GM10847 (cell line): ENCODE results near the gene ATPAF2.

Experiments
- POLR2A ChIP-seq: IDR thresholded peaks from 2 replicates; pipeline ENCODE4 v1.6.1; 2011; ENCODE audit not compliant: insufficient read length; ENCODE audit errors: extremely low read depth

ATPAF2 gene

DNA sequence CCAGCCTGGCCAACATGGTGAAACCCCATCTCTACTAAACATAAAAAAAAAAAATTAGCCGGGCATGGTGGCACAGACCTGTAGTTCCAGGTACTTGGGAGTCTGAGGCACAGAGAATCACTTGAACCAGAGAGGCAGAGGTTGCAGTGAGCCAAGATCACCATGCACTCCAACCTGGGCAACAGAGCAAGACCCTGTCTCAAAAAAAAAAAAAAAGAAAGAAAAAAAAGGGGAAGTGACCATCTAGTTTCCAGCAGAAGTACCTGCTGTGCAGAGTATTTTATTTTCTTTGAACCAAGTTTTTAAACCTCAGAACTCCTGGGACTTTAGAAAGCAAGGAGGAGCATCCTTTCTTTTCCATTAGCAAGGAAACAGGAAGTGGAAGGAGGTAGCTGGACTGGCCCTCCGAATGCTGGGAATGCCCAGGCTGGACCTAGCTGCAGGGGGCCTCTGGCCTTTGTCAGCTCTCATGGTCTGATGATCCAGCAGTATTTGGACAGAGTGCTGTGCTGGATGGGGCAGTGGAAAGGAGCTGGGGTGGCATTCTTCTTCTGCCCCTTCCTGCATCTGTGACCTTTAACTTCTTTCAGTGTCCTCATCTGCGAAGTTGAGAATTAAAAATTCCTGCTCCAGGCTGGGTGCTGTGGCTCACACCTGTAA is 6.9 kb upstream of the ATPAF2 start:
- no peak for TF ChIP-seq POLR2A

DNA sequence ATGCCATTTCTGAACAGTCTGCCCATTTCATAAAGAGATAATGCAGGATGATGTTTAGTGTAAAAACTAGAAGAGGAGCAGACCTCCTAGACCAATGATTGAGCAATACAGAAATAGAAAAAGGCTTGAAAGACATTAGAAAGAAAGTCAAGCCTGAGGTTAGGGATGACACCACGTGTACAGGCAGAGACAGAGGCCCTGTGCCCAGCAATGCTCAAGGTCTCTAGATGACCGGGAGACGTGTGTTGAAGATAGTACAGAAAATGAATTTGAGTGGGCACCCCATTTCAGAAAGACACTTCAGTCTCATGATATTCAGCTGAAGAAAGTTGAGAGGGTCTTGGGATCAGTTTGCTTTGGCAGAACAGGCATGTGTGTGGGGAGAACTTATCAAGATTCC is 5.6 kb upstream of the ATPAF2 start:
- no peak for TF ChIP-seq POLR2A

DNA sequence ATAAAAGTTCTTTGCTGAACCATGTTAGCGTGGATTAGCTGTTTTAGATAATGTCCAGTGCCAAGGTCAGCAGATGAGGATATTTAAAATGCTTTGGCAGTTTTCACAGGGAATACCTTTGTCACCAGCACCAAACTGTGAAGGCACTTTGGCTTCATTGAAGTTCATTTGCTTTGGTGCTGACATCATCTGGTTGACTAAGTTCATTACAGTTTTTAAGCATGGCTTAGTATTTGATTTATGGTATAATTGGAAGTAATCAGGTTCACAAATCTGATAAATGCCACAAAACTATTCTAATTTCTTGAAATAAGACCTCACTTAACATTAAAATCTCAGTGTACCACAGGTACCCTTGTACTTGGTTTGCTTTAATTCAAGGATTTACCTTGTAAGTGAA is 4.5 kb upstream of the ATPAF2 start:
- no peak for TF ChIP-seq POLR2A

DNA sequence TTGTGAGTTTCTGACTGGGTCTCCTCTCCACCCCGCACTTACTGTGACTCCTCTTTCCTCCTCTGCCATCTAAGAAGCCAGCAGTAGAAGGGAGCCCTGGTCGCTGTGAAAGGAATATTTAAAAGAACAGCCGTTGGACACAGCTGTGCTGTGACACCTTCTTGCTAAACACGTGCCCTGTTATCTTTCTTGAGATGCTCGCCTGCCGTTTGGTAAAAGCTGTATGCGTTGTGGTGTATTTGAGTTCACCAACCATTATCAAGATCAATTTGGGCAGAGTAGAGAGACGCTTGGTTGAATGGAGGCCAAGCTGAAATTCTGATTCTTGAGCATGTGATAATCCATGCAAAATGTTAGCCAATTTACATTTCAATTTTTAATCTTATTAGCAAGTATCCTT is 4.0 kb upstream of the ATPAF2 start:
- TF ChIP-seq POLR2A, result no peak

DNA sequence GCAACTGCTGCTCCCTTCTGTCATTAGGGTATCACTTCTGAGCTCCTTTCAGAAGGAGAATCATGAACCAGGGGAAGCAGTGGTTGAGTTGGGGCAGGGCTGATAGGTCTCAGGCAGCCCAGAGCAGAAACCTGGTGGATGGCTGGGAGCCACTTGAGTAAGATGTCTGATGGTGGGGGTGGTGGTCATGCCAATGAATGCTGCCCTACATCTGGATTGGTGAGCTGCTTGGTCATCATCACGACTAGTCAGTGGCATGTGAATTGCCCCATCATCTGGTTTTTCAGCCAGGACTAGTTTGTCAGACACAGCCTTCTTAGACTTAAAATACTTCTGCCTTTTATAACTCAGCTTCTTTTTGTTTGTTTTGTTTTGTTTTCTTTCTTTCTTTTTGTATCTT is 2.8 kb upstream of the ATPAF2 start:
- no peak for TF ChIP-seq POLR2A

DNA sequence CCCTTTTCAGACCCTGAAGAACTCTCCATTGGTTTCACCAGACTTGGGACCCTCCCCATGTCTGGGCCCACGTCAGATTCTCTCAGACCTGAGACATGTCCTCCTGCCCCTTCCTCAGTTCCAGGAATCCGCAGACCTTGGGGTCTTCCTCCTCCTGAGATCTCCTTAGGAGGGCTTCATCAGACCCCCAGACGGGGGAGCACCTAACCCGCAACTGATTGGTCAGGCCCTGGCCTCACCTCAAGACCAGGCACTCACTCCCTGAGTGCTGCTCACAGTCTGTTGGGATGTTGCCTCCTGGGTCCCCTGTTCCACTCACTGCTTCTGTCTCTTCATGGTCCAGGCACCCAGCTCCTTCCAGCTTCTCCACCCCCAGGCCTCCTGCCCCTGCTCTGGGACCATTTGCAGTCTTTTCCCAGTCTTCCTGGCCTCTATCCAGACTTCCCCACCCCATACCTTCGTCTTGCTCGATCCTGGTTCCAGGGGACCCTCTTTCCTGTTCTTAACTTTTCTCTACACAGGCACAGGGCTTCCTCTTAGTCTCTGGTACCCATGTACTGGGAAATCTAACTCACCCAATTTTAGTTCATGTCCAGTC is 1.4 kb upstream of the ATPAF2 start:
- TF ChIP-seq POLR2A, result no peak

DNA sequence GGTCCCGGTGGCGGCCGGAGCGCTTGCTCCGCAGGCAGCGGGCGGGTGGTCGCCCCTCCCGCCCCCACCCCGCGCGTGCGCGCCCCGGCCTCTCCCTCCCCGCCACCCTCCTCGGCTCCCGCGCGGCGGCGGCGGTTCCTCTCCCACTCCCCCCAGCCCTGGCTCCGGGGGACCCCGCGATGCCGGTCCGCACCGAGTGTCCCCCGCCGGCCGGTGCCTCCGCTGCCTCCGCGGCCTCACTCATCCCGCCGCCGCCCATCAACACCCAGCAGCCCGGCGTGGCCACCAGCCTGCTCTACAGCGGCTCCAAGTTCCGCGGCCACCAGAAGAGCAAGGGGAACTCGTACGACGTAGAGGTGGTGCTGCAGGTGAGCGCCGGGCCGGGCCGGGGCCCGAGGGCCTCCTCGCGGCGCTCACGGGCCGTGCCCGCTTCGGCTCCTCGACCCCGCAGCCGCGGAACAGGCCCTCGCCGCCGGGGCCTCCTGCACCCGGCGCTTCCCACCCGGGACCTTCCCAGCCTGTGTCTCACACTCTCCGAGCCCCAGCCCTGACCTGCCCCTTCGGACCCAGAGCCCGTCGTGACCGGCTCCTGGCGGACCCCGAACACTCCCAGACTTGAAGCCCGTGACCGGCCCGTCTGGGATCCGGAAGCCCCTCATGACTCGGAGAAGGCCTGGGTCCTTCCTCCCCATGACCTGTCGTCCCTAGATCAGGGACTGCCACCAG is 730 bp upstream of the ATPAF2 start:
- TF ChIP-seq POLR2A, result no peak

DNA sequence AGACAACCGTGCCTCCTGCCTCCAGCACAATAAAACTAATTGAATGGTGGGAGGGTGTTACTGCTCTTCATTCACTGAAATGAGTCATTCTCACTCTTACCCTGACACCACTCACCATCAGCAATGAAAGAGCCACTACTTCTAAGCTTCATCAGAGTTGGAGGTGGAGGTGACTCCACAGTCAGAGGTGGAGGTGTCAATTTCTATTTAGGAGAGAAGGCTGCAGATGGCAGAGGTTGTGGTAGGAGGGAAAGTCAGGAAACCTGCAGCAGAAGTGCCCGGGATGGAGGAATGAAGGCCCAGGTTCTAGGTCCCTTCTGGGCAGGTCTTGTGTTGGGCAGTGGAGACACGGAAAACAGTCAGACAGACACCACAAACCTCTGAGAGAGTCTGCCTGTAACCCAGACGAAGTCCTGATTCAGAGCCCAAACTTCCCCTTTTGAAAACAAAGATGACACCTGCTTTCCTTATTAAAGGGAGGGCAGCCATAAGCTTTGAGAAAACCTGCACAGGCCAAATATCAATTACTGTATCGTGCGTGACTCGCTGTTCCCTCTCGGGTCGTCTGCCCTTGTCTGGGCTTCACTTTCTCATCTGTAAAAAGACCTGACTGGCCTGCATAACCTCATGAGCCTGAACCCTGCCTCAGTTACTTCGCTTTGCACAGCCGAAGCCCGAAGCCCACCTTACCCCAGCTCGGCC is 668 bp downstream of the ATPAF2 start:
- TF ChIP-seq POLR2A, result no peak

DNA sequence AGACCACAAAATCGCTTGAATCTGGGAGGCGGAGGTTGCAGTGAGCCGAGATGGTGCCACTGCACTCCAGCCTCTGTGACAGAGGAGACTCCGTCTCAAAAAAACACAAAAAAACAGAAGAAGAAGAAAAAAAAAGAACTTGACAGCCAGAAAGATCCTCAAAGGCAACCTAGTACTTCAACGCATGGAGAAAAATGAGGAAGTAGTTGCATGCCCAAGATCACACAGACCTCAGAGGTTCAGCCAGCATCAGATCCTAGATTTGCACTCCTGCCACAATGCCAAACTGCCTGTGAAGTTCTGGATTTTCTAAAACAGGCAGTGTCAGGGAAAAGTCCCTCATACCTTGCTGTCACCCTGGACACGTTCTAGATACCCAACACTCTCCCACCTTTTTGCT is 1.5 kb downstream of the ATPAF2 start:
- no peak for TF ChIP-seq POLR2A

DNA sequence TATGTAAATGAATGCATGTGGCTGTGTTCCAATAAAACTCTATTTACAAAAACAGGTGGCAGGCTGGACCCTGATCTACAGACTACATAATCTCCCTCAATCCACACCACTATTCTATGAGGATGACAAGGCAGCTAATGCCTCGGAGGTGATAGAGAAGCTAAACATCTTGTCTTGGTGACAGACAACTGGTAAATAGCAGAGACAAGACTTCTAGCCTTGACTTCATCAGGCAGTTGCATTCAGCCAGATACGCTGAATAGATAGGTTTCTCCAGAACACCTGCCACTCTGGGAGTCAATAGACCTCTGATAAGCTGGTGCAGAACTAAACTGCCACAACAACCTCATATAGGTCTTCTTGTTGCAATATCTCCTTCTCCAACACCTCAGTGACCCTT is 3.3 kb downstream of the ATPAF2 start:
- no peak for TF ChIP-seq POLR2A

DNA sequence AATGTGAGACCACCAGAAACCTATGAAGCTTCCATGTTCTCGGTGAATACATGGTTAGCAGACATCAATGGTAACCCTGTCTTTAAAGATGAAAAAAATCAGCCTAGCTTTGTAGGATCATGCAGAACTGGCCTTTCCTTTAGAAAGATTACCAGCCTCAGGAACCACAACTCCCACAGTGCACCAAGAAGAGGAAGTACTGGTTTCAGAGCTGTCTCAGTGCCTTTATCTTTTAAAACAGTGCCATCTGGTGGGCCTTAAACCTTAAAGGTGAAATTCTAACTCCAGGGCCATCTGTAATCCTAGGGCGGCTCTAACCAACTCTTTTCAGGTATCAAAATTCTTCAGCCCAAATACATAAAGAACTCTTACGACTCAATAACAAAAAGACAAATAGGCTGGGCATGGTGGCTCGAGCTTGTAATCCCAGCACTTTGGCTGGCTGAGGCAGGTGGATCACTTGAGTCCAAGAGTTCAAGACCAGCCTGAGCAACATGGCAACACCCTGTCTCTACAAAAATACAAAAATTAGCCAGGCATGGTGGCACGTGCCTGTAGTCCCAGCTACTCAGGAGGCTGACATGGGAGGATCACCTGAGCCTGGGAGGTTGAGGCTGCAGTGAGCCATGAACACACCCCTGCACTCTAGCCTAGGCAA is 5.4 kb downstream of the ATPAF2 start:
- no peak for TF ChIP-seq POLR2A

DNA sequence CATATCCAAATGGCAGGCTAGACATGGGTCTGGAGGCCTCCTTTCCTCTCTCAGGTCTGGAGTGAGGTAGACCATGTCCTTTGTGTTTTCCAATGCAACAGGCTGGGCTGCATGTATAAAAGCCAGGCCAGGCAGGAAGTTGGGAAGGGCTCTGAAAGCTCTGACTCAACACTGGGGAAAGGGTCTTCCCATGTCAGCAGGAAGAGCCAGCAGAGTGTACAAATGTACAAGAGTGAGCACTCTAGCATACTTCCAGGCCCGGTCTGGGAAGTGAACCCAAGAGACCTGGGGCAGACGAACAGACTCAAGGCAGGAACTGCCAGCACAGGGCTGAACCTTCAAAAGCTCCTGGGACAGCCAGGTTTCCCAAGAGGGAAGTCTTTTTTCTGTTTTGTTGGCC is 7.0 kb downstream of the ATPAF2 start:
- TF ChIP-seq POLR2A, result no peak

DNA sequence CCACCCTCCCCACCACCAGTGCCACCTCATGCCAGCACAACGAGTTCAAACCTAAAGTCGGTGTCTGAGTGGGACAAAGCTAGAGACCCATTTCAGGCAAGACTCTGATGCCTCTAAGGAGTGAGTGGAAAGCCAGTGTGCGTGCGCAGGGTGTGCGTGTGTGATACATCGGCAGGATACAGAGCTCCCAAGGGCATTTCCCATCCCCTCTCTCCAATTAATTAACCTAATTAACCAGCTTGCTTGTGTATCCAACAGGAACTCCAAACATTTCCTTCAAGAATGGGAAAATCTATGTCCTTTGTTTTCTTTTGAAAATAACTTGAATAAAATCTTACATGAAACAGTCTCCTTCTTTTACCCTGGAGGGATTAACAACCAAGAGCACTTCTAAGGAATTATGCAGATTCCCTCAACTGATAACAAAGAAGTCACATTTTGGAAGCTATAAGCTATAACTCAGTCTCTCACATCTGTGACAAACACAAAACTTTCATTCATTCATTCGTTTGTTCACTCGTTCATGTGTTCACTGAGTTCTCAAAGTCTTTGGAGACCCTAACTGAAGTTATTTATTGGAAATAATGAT is 9.9 kb downstream of the ATPAF2 start:
- TF ChIP-seq POLR2A, result no peak

DNA sequence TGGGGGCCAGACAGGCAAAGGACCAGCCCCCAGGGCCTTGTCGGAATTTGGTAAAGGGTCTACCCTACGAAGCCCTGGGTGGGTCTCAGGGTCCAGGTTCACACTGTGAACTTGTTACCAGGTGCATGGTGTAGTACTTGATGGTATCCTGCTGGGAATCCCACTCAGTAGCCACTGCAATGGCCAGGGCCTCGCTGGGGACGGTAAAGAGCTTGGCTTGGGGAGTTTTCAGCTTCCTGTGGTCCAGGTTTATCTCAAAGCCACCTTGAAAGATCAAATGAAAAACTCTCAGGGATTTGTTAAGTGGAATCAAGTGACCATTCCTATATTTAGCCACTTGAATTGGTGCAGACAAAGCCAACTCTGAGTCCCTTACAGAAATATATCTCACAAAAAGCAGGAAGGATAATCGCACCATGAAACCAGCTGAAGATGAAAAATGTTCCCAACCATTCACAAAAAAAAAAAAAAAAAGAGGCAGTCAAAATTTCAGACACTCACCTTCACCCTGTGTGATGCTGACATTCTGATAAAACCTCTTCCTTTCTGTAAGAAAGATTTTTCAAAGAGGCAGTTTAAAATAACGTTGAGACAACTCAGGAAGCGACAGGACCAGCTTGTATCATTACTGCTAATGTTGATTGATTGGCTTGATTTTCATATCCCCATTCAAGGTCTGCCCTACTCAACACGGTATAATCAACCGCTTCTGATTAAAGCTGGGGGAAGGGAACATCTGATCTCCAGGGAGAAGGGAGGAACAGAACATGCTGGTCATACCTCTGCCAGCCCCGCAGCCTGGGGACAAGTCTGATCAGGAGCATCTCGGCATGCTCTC is 10.6 kb downstream of the ATPAF2 start:
- no peak for TF ChIP-seq POLR2A

DNA sequence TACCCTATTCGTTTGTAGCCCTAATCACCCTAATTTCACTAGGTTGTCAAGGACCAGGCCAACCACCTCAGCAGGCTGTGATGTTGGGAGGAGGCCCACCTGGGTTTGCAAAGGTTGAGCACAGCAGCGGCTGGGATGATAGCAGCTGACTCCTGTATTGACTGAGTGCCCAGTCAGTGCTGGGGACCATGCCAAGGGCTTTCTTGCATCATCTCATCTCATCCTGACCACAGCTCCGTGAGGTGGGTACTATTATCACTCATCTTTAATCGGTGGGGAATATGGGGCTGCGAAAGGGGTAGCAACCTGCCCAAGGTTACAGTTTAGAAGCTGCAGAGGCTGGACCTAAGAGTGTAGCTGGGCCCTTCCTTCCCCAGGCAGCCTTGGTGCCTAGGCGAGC is 11.7 kb downstream of the ATPAF2 start:
- TF ChIP-seq POLR2A, result no peak
